HG03064 (cell line): Measurements from ENCODE around the gene GATAD2A.
"Not testable (repeated sequence)": the region's sequence is repeated elsewhere in the genome, so short reads cannot be mapped to it uniquely, and the experiment has no call there.

ENCODE experiments used
- ATAC-seq: cut with Tn5 transposase; IDR thresholded peaks from one replicate; pipeline ENCODE4 v1.9.1; 2021; ENCODE audit warnings: low read depth; ENCODE audit not compliant: unreplicated experiment

GATAD2A gene

GRCh38 chr19:19404879-19405860 lies at the start of gene GATAD2A:
TSS of gene GATAD2A (plus strand) at chr19:19405675. CDS start at chr19:19465346, 59,671 bp downstream.
- ATAC-seq, result peak; percentile 61

GRCh38 chr19:19356500-19356899 lies 49.0 kb upstream of the GATAD2A start:
- no peak for ATAC-seq

- no peak for ATAC-seq
These were observed 48.4 kb upstream of the GATAD2A start for GRCh38 chr19:19356901-19357566.

- ATAC-seq, result peak; percentile 67
These were observed 44.3 kb upstream of the GATAD2A start for GRCh38 chr19:19361075-19361594.

- ATAC-seq, result no peak
These were observed 43.4 kb upstream of the GATAD2A start for GRCh38 chr19:19362075-19362474.

- ATAC-seq, result no peak
These were observed 38.8 kb upstream of the GATAD2A start for GRCh38 chr19:19366434-19367396.

GRCh38 chr19:19368087-19368486 lies 37.4 kb upstream of the GATAD2A start:
- ATAC-seq, result no peak

GRCh38 chr19:19371059-19371458 lies 34.4 kb upstream of the GATAD2A start:
- no peak for ATAC-seq

- ATAC-seq, result peak; percentile 65
These were observed 32.6 kb upstream of the GATAD2A start for GRCh38 chr19:19372656-19373416.

- ATAC-seq, result no peak
These were observed 25.9 kb upstream of the GATAD2A start for GRCh38 chr19:19379527-19379926.

- ATAC-seq, result not testable (repeated sequence)
These were observed 25.2 kb upstream of the GATAD2A start for GRCh38 chr19:19380316-19380715.

- no peak for ATAC-seq
These were observed 24.2 kb upstream of the GATAD2A start for GRCh38 chr19:19381007-19381926.

- no peak for ATAC-seq
These were observed 23.4 kb upstream of the GATAD2A start for GRCh38 chr19:19382118-19382517.

- ATAC-seq, result no peak
These were observed 21.0 kb upstream of the GATAD2A start for GRCh38 chr19:19384486-19384885.

- peak; percentile 89 for ATAC-seq
These were observed 20.2 kb upstream of the GATAD2A start for GRCh38 chr19:19385131-19385895.

- ATAC-seq, result peak; percentile 31
These were observed 19.3 kb upstream of the GATAD2A start for GRCh38 chr19:19385896-19386869.

GRCh38 chr19:19387108-19387507 lies 18.4 kb upstream of the GATAD2A start:
- no peak for ATAC-seq
